WTC11 (cell line): ENCODE data around the gene SAMD5. TPM values are rescaled to one million over a fixed set of nuclear protein-coding genes. Genes with fewer than 3 reads are reported as not detected.

Experiments used
- ATAC-seq: fragments of 200-7000 bp; cut with Tn5 transposase; 2 replicates; pipeline ENCODE4 v1.10.0; 2021; ENCODE audit warnings: mild to moderate bottlenecking, moderate library complexity
- Bru-seq: library from RNA; stranded (reverse); fragments of 400-500 nt; gene quantifications from one replicate; lab custom pipeline; 2021; lab: Mats Ljungman, UMichigan
- CTCF ChIA-PET: fragments of 300-600 bp; sonication (Branson Sonifier 250); formaldehyde crosslinking; loops from one replicate; lab custom pipeline; 2021; ENCODE audit warnings: antibody characterized with exemption; lab: Charles Lee
- POLR2A ChIA-PET: fragments of 350-600 bp; sonication (Branson Sonifier 250); formaldehyde crosslinking; loops from one replicate; lab custom pipeline; 2021; ENCODE audit warnings: antibody characterized with exemption; lab: Charles Lee
- DNase-seq: peaks from one replicate; pipeline ENCODE4 v3.0.0; 2021; ENCODE audit warnings: low spot score
- H3K27ac Mint-ChIP-seq: 2 replicates; pipeline ENCODE4 v1.8.0; 2021; ENCODE audit warnings: mixed read lengths
- H3K27me3 Mint-ChIP-seq: 2 replicates; pipeline ENCODE4 v1.8.0; 2021; ENCODE audit warnings: low read depth, mild to moderate bottlenecking, moderate library complexity, mixed read lengths
- H3K36me3 Mint-ChIP-seq: 2 replicates; pipeline ENCODE4 v1.8.0; 2021; ENCODE audit warnings: mixed read lengths
- H3K4me1 Mint-ChIP-seq: 2 replicates; pipeline ENCODE4 v1.8.0; 2022; ENCODE audit warnings: mixed read lengths
- H3K4me3 Mint-ChIP-seq: 2 replicates; pipeline ENCODE4 v1.8.0; 2021; ENCODE audit warnings: mild to moderate bottlenecking, moderate library complexity, mixed read lengths
- H3K9me3 Mint-ChIP-seq: 2 replicates; pipeline ENCODE4 v1.8.0; 2021; ENCODE audit warnings: mixed read lengths
- ARID4B ChIP-seq: sonication (generic); formaldehyde crosslinking; IDR thresholded peaks from 2 replicates; pipeline ENCODE4 v1.8.0; 2023; ENCODE audit warnings: missing genetic modification reagents, mild to moderate bottlenecking, borderline replicate concordance
- ATF3 ChIP-seq: sonication (generic); formaldehyde crosslinking; conservative IDR thresholded peaks from 2 replicates; pipeline ENCODE4 v1.8.1; 2022; ENCODE audit warnings: mild to moderate bottlenecking, missing genetic modification reagents
- ATF6 ChIP-seq: sonication (generic); formaldehyde crosslinking; IDR thresholded peaks from 2 replicates; pipeline ENCODE4 v1.8.1; 2023; ENCODE audit warnings: mild to moderate bottlenecking, missing genetic modification reagents
- CBFB ChIP-seq: sonication (generic); formaldehyde crosslinking; IDR thresholded peaks from 2 replicates; pipeline ENCODE4 v1.8.1; 2022; ENCODE audit warnings: mild to moderate bottlenecking, low read depth, missing genetic modification reagents
- CREM ChIP-seq: sonication (generic); formaldehyde crosslinking; IDR thresholded peaks from 2 replicates; pipeline ENCODE4 v1.8.1; 2022; ENCODE audit warnings: mild to moderate bottlenecking, missing genetic modification reagents, moderate library complexity
- E2F4 ChIP-seq: sonication (generic); formaldehyde crosslinking; IDR thresholded peaks from 2 replicates; pipeline ENCODE4 v1.8.1; 2022; ENCODE audit warnings: low read depth, mild to moderate bottlenecking, moderate library complexity, missing genetic modification reagents, borderline replicate concordance
- ELF4 ChIP-seq: sonication (generic); formaldehyde crosslinking; IDR thresholded peaks from 2 replicates; pipeline ENCODE4 v1.8.1; 2022; ENCODE audit warnings: low read depth, mild to moderate bottlenecking, moderate library complexity, missing genetic modification reagents
- EMX1 ChIP-seq: fragments of 250-450 bp; sonication (Bioruptor Pico); IDR thresholded peaks from 2 replicates; pipeline ENCODE4 v1.8.0; 2021; ENCODE audit warnings: mild to moderate bottlenecking
- FOXP1 ChIP-seq: sonication (generic); formaldehyde crosslinking; IDR thresholded peaks from 2 replicates; pipeline ENCODE4 v1.8.0; 2022; ENCODE audit warnings: missing genetic modification reagents, mild to moderate bottlenecking, moderate library complexity, borderline replicate concordance
- GTF2I ChIP-seq: fragments of 250-450 bp; sonication (Bioruptor Pico); conservative IDR thresholded peaks from 2 replicates; pipeline ENCODE4 v1.4.0; 2021; ENCODE audit warnings: mild to moderate bottlenecking
- IRF1 ChIP-seq: sonication (generic); formaldehyde crosslinking; IDR thresholded peaks from 2 replicates; pipeline ENCODE4 v1.8.0; 2023; ENCODE audit warnings: missing genetic modification reagents
- JAZF1 ChIP-seq: fragments of 250-450 bp; sonication (Bioruptor Pico); IDR thresholded peaks from 2 replicates; pipeline ENCODE4 v1.9.0; 2021; ENCODE audit warnings: moderate library complexity, mild to moderate bottlenecking, inconsistent platforms
- MYBL2 ChIP-seq: sonication (generic); formaldehyde crosslinking; IDR thresholded peaks from 2 replicates; pipeline ENCODE4 v1.8.1; 2023; ENCODE audit warnings: mild to moderate bottlenecking, moderate library complexity, missing genetic modification reagents
- NR1H2 ChIP-seq: sonication (generic); formaldehyde crosslinking; IDR thresholded peaks from 2 replicates; pipeline ENCODE4 v1.9.0; 2021; ENCODE audit warnings: mild to moderate bottlenecking, moderate library complexity, missing genetic modification reagents
- NR3C1 ChIP-seq: sonication (generic); formaldehyde crosslinking; conservative IDR thresholded peaks from 2 replicates; pipeline ENCODE4 v1.8.1; 2023; ENCODE audit warnings: low read depth, mild to moderate bottlenecking, missing genetic modification reagents
- PRRX2 ChIP-seq: fragments of 250-450 bp; sonication (Bioruptor Pico); IDR thresholded peaks from 2 replicates; pipeline ENCODE4 v1.8.0; 2021; ENCODE audit warnings: mild to moderate bottlenecking
- RELA ChIP-seq: sonication (generic); formaldehyde crosslinking; IDR thresholded peaks from 2 replicates; pipeline ENCODE4 v1.8.1; 2022; ENCODE audit warnings: missing genetic modification reagents, mild to moderate bottlenecking, borderline replicate concordance
- STAT6 ChIP-seq: sonication (generic); formaldehyde crosslinking; conservative IDR thresholded peaks from 2 replicates; pipeline ENCODE4 v1.8.1; 2023; ENCODE audit warnings: mild to moderate bottlenecking, low read depth, missing genetic modification reagents, moderate library complexity
- ZNF263 ChIP-seq: sonication (generic); formaldehyde crosslinking; IDR thresholded peaks from 2 replicates; pipeline ENCODE4 v1.8.1; 2022; ENCODE audit warnings: low read depth, mild to moderate bottlenecking, moderate library complexity, missing genetic modification reagents
- ZSCAN18 ChIP-seq: fragments of 250-450 bp; sonication (Bioruptor Pico); IDR thresholded peaks from 2 replicates; pipeline ENCODE4 v2.1.2; 2022; ENCODE audit warnings: mild to moderate bottlenecking, moderate library complexity
- long read RNA-seq, 3 experiments: library from RNA in 1 of 3; library from capped mRNA in 1 of 3; library from polyadenylated mRNA in 1 of 3; unstranded in 2 of 3; stranded (forward) in 1 of 3; transcript quantifications; one replicate each; pipeline ENCODE4 v2.0.0, GENCODE V29; 2021
- total RNA-seq: library from RNA; stranded (reverse); gene quantifications from 3 replicates; pipeline ENCODE4 v1.2.3, GENCODE V29; 2021

The SAMD5 gene
- total RNA-seq (0.07 to 0.39 TPM (median 0.21 TPM) in 3 replicates), Bru-seq, nascent RNA (percentile 9 among the genes with signal in this experiment)
- long read RNA-seq, experiment 1 = 0 reads
- long read RNA-seq, experiment 2 = 0 reads
- long read RNA-seq, experiment 3 = 0 reads

GRCh38 chr6:147508042-147508865 is at the start of gene SAMD5:
TSS of gene SAMD5 (plus strand) at chr6:147508690. CDS start at chr6:147508929, 239 bp downstream.
- ChIA-PET CTCF (interaction anchor here (0.9 to 1.7 kb wide), 7 partner anchors 39 to 667 kb away, joined by 3 to 7 read pairs (median 3); no protein-coding TSS in a partner anchor), POLR2A (no interaction called here)
- no peak within 1 kb of the TSS for H3K27ac Mint-ChIP-seq
- peak within 1 kb of the TSS; percentile 79 for H3K4me3 Mint-ChIP-seq
- peak; percentile 75 for ATAC-seq
- peak; percentile 66 for DNase-seq
- TF ChIP-seq ATF3 (no peak), PRRX2 (CRISPR knock-in tag) (no peak), CREM (CRISPR knock-in tag) (no peak), NR3C1 (CRISPR knock-in tag) (no peak), ELF4 (no peak), NR1H2 (CRISPR knock-in tag) (no peak), E2F4 (no peak), ZSCAN18 (CRISPR knock-in tag) (no peak), EMX1 (CRISPR knock-in tag) (no peak), ZNF263 (CRISPR knock-in tag) (no peak), STAT6 (CRISPR knock-in tag) (no peak), MYBL2 (CRISPR knock-in tag) (no peak), CBFB (CRISPR knock-in tag) (no peak), RELA (CRISPR knock-in tag) (no peak; the same call in 1 of the 2 replicates), GTF2I (no peak), ARID4B (CRISPR knock-in tag) (no peak), ATF6 (CRISPR knock-in tag) (no peak), IRF1 (CRISPR knock-in tag) (no peak), FOXP1 (CRISPR knock-in tag) (no peak), JAZF1 (CRISPR knock-in tag) (no peak)
- peaks cover 81% of the 10 kb centered on the region for H3K27me3 Mint-ChIP-seq
- H3K4me1 Mint-ChIP-seq = peaks cover 16% of the 10 kb centered on the region
- no peaks in the 10 kb centered on the region for H3K36me3 Mint-ChIP-seq
- H3K9me3 Mint-ChIP-seq = no peaks in the 10 kb centered on the region
